Epithelial cell of proximal tubule (primary cell): ENCODE data around the gene DLG1. TPM values are rescaled to one million over a fixed set of nuclear protein-coding genes. Genes with fewer than 3 reads are reported as not detected.
A peak's percentile ranks its signal among the peaks of the same experiment; 100 is the strongest.

Experiments
- DNase-seq: peaks from one replicate; pipeline ENCODE4 v3.0.0-alpha.2; 2011; ENCODE audit warnings: low read depth
- H3K4me3 ChIP-seq: 2 replicates; pipeline ENCODE4 v1.5.1; 2011; ENCODE audit warnings: low read depth, mild to moderate bottlenecking, low read length
- total RNA-seq: library from RNA; depleted of rRNA; stranded (reverse); fragments of >200 nt; gene quantifications from 2 replicates; pipeline ENCODE4 v1.2.3, GENCODE V29; 2015
- TF ChIP-seq, protein P1 (sequence below): conservative IDR thresholded peaks from 2 replicates; pipeline ENCODE4 v1.5.1; 2012; ENCODE audit warnings: low read depth, mild to moderate bottlenecking, low read length

Gene DLG1
- total RNA-seq, 1 donor from 2014 or later = 67.6 TPM

GRCh38 chr3:197256836-197257444 lies 41.5 kb downstream of the DLG1 start:
- DNase-seq = no peak
- TF ChIP-seq, protein P1, sequence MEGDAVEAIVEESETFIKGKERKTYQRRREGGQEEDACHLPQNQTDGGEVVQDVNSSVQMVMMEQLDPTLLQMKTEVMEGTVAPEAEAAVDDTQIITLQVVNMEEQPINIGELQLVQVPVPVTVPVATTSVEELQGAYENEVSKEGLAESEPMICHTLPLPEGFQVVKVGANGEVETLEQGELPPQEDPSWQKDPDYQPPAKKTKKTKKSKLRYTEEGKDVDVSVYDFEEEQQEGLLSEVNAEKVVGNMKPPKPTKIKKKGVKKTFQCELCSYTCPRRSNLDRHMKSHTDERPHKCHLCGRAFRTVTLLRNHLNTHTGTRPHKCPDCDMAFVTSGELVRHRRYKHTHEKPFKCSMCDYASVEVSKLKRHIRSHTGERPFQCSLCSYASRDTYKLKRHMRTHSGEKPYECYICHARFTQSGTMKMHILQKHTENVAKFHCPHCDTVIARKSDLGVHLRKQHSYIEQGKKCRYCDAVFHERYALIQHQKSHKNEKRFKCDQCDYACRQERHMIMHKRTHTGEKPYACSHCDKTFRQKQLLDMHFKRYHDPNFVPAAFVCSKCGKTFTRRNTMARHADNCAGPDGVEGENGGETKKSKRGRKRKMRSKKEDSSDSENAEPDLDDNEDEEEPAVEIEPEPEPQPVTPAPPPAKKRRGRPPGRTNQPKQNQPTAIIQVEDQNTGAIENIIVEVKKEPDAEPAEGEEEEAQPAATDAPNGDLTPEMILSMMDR = peak; percentile 69
- H3K4me3 ChIP-seq = no peak overlapping the region

DNA sequence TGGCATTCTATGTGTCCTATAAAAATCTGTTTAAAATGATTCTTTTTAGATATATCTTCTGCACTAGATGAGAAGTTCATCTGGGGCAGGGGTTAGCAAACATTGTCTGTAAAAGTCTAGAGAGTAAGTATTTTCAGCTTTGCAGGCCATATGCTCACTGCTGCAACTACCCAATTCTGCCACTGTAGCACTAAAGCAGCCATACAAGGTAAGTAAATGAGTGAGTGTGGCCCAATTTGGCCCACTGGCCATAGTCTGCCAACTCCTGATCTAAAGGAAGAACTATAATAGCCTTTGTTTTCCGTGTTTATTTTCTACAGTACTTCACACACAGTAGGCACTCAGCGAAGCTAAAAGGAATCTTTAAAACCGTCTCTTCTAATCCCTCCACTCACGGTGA lies 42.3 kb downstream of the DLG1 start:
- TF ChIP-seq, protein P1 = no peak
- no peak overlapping the region for H3K4me3 ChIP-seq
- no peak for DNase-seq

DNA sequence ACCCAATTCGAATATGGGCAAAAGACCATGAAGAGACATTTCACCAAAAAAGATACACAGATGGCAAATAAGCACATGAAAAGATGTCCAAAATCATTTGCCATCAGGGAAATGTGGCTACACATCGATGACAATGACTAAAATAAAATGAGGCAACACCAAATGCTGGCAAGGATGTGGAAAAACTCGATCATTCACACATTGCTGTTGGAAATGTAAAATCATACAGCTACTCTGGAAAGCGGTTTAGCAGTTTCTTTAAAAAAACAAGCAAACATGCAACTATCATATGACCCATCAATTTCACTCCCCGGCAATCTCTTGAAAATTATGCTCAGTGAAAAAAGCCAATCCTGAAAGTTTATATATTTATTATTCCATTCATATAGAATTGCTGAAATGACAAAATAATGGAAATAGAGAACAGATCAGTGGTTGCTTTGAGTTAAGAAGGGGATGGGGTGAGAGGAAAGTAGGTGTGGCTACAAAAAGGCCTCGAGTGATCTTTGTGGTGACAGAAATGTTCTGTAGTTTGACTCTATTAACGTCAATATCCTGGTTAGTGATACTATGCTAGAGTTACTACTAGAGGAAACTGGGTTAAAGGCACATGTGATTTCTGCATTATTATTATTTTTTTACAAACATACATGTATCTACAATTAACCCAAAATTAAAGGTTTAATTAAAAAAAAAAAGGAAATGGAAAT lies 45.0 kb downstream of the DLG1 start:
- DNase-seq = no peak
- TF ChIP-seq, protein P1 = no peak
- H3K4me3 ChIP-seq = no peak overlapping the region

DNA sequence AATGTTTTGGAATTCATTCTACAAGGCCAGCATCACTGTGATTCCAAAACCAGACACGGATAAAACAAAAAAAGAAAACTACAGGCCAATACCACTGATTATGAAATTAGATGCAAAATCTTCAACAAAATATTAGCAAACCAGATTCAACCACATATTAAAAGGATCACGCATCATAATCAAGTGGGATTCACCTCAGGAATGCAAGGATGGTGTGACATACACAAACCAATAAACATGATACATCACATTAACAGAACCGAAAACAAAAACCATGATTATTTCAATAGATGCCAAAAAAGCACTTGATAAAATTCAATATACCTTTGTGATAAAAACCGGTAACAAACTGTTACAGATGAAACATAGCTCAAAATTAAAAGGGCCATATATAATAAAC lies 48.9 kb downstream of the DLG1 start:
- TF ChIP-seq, protein P1 = no peak
- no peak overlapping the region for H3K4me3 ChIP-seq
- no peak for DNase-seq

GRCh38 chr3:197248341-197248740 lies 50.1 kb downstream of the DLG1 start:
- no peak for DNase-seq
- no peak overlapping the region for H3K4me3 ChIP-seq
- TF ChIP-seq, protein P1 = no peak

GRCh38 chr3:197244751-197245150 lies 53.7 kb downstream of the DLG1 start:
- TF ChIP-seq, protein P1 = no peak
- DNase-seq = no peak
- H3K4me3 ChIP-seq = no peak overlapping the region
